ENCODE data around the gene OR1F1.
A peak's percentile ranks its signal among the peaks of the same experiment; 100 is the strongest.

DNA sequence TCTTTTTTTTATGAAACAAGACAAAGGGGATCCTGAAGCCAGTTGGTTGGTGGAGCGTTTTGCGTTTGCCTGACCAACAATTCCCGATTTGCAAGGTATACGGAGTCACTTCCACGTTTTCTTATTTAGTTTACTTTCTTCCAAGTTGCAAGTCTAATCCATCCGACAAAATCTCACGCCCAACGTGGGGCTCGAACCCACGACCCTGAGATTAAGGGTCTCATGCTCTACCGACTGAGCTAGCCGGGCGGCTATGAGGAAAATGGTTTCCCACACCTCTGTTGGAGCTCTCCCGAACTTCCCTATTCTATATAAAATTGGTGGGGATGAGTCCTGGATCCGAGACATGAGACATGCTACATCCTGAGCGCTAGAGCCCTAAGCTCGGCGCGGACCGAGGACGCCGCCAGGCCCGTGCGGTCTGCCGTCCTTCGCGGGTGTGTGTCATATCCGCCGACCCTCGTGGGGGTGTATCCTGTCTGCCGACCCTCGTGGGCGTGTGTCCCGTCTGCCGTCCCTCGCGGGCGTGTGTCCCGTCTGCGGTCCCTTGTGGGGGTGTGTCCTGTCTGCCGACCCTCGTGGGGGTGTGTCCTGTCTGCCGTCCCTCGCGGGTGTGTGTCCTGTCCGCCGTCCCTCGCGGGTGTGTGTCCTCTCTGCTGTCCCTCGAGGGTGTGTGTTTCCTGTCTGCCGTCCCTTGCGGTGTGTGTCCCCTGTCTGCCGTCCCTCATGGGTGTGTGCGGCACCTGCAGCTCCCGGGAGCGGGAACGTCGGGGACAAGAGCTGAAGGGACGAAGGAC lies 30.6 kb upstream of the OR1F1 start:
- TF ChIP-seq POLR2A (IDR thresholded peaks at IDR 0.05) (no peak), POLR2AphosphoS5 (IDR thresholded peaks at IDR 0.05) (peak in 1 of 3 donors; percentile 64)
- TF ChIP-seq, protein P1, sequence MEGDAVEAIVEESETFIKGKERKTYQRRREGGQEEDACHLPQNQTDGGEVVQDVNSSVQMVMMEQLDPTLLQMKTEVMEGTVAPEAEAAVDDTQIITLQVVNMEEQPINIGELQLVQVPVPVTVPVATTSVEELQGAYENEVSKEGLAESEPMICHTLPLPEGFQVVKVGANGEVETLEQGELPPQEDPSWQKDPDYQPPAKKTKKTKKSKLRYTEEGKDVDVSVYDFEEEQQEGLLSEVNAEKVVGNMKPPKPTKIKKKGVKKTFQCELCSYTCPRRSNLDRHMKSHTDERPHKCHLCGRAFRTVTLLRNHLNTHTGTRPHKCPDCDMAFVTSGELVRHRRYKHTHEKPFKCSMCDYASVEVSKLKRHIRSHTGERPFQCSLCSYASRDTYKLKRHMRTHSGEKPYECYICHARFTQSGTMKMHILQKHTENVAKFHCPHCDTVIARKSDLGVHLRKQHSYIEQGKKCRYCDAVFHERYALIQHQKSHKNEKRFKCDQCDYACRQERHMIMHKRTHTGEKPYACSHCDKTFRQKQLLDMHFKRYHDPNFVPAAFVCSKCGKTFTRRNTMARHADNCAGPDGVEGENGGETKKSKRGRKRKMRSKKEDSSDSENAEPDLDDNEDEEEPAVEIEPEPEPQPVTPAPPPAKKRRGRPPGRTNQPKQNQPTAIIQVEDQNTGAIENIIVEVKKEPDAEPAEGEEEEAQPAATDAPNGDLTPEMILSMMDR (IDR thresholded peaks at IDR 0.05), result no peak
